Neural cell (in vitro differentiated cells): Measurements from ENCODE around the gene RFC4. TPM values are rescaled to one million over a fixed set of nuclear protein-coding genes. Genes with fewer than 3 reads are reported as not detected.
A peak's percentile ranks its signal among the peaks of the same experiment; 100 is the strongest.
"Not testable (repeated sequence)": the region's sequence is repeated elsewhere in the genome, so short reads cannot be mapped to it uniquely, and the experiment has no call there.

ENCODE experiments used
- H2AFZ ChIP-seq: fragments of 200-600, 300-800 bp; sonication (generic), shearing (Covaris generic); 2 replicates; pipeline ENCODE4 v1.6.0; 2014; ENCODE audit warnings: low read depth, mild to moderate bottlenecking, antibody characterized with exemption, low read length, moderate library complexity
- H3F3A ChIP-seq: fragments of 200-600 bp; shearing (Covaris generic); 2 replicates; pipeline ENCODE4 v1.6.1; 2016; ENCODE audit warnings: mild to moderate bottlenecking, moderate library complexity, mixed read lengths, antibody characterized with exemption, low read length; ENCODE audit not compliant: insufficient read depth, poor library complexity, severe bottlenecking
- H3K27ac ChIP-seq: fragments of 200-600, 300-800 bp; sonication (generic), shearing (Covaris generic); 2 replicates; pipeline ENCODE4 v1.5.1; 2014; ENCODE audit warnings: mild to moderate bottlenecking, low read length, moderate library complexity
- H3K27me3 ChIP-seq: fragments of 300-800, 200-600 bp; sonication (generic), shearing (Covaris generic); 2 replicates; pipeline ENCODE4 v1.6.0; 2014; ENCODE audit warnings: mild to moderate bottlenecking, low read depth, low read length, moderate library complexity; ENCODE audit not compliant: insufficient read depth
- H3K36me3 ChIP-seq: fragments of 300-800, 200-600 bp; sonication (generic), shearing (Covaris generic); 2 replicates; pipeline ENCODE4 v1.5.1; 2014; ENCODE audit warnings: mild to moderate bottlenecking, antibody characterized with exemption, low read length, moderate library complexity; ENCODE audit not compliant: insufficient read depth
- H3K4me2 ChIP-seq: fragments of 300-800, 200-600 bp; sonication (generic), shearing (Covaris generic); 2 replicates; pipeline ENCODE4 v1.6.0; 2014; ENCODE audit warnings: mild to moderate bottlenecking, low read length
- H3K4me3 ChIP-seq: fragments of 300-800, 200-600 bp; sonication (generic), shearing (Covaris generic); 2 replicates; pipeline ENCODE4 v1.5.1; 2014; ENCODE audit warnings: mild to moderate bottlenecking, low read length, moderate library complexity
- H3K79me2 ChIP-seq: fragments of 200-600 bp; shearing (Covaris generic); replicated peaks from 2 replicates; pipeline ENCODE4 v1.6.0; 2014; ENCODE audit warnings: mild to moderate bottlenecking, low read length, moderate library complexity; ENCODE audit not compliant: insufficient read depth
- H3K9ac ChIP-seq: fragments of 300-800, 200-600 bp; sonication (generic), shearing (Covaris generic); 2 replicates; pipeline ENCODE4 v1.6.1; 2016; ENCODE audit warnings: mild to moderate bottlenecking, low read length, mixed read lengths
- H3K9me2 ChIP-seq: fragments of 200-600 bp; shearing (Covaris generic); 2 replicates; pipeline ENCODE4 v1.6.1; 2016; ENCODE audit warnings: mild to moderate bottlenecking, low read length, mixed read lengths; ENCODE audit not compliant: insufficient read depth
- H3K9me3 ChIP-seq: fragments of 200-600, 300-800 bp; sonication (generic), shearing (Covaris generic); 2 replicates; pipeline ENCODE4 v1.6.1; 2016; ENCODE audit warnings: mild to moderate bottlenecking, mixed run types, low read length, moderate library complexity, mixed read lengths
- H4K20me1 ChIP-seq: fragments of 200-600 bp; shearing (Covaris generic); 2 replicates; pipeline ENCODE4 v1.6.1; 2016; ENCODE audit warnings: mild to moderate bottlenecking, mixed run types; ENCODE audit not compliant: insufficient read depth
- CTCF ChIP-seq: fragments of 450-650 bp; IDR thresholded peaks from 2 replicates; pipeline ENCODE4 v1.5.1; 2014; ENCODE audit warnings: antibody characterized with exemption, mild to moderate bottlenecking, moderate library complexity; ENCODE audit not compliant: poor library complexity, severe bottlenecking
- EP300 ChIP-seq: fragments of 450-650 bp; conservative IDR thresholded peaks from 2 replicates; pipeline ENCODE4 v1.6.1; 2014; ENCODE audit warnings: antibody characterized with exemption, mild to moderate bottlenecking, moderate library complexity; ENCODE audit not compliant: poor library complexity, severe bottlenecking
- EZH2 ChIP-seq: fragments of 200-600, 300-800 bp; shearing (Covaris generic), sonication (generic); IDR thresholded peaks from 2 replicates; pipeline ENCODE4 v1.6.1; 2014; ENCODE audit warnings: antibody characterized with exemption, low read length, borderline replicate concordance, mild to moderate bottlenecking; ENCODE audit not compliant: insufficient read depth, poor library complexity, severe bottlenecking
- MXI1 ChIP-seq: fragments of 450-650 bp; conservative IDR thresholded peaks from 2 replicates; pipeline ENCODE4 v1.6.1; 2014; ENCODE audit warnings: antibody characterized with exemption, mild to moderate bottlenecking; ENCODE audit not compliant: poor library complexity, severe bottlenecking
- POLR2AphosphoS5 ChIP-seq: IDR thresholded peaks from 2 replicates; pipeline ENCODE4 v1.6.1; 2012
- RAD21 ChIP-seq: fragments of 450-650 bp; conservative IDR thresholded peaks from 2 replicates; pipeline ENCODE4 v1.6.1; 2014; ENCODE audit warnings: antibody characterized with exemption, mild to moderate bottlenecking, moderate library complexity
- REST ChIP-seq: IDR thresholded peaks from 2 replicates; pipeline ENCODE4 v1.6.1; 2012; ENCODE audit warnings: borderline replicate concordance
- SMC3 ChIP-seq: fragments of 450-650 bp; conservative IDR thresholded peaks from 2 replicates; pipeline ENCODE4 v1.6.1; 2014; ENCODE audit warnings: antibody characterized with exemption, mild to moderate bottlenecking, moderate library complexity; ENCODE audit not compliant: poor library complexity
- TAF1 ChIP-seq: IDR thresholded peaks from 2 replicates; pipeline ENCODE4 v1.6.1; 2012; ENCODE audit warnings: low read depth
- polyA plus RNA-seq: library from polyadenylated mRNA; depleted of rRNA; stranded (reverse); fragments of >200 nt; gene quantifications from 2 replicates; pipeline ENCODE4 v1.2.3, GENCODE V29; 2014

Gene RFC4
- polyA plus RNA-seq, 1 donor from 2014 or later = 85.2 TPM

- H3K79me2 ChIP-seq = no peaks in the 10 kb centered on the region
- no peaks in the 10 kb centered on the region for H3K9me2 ChIP-seq
- H3K36me3 ChIP-seq = no peaks in the 10 kb centered on the region
- no peaks in the 10 kb centered on the region for H3K9me3 ChIP-seq
- no peak overlapping the region for H3K4me2 ChIP-seq
- H4K20me1 ChIP-seq = no peaks in the 10 kb centered on the region
- TF ChIP-seq EZH2 (no peak), REST (no peak), TAF1 (no peak)
- H3K27ac ChIP-seq = no peak overlapping the region
- H3K4me3 ChIP-seq = no peak overlapping the region
- H2AFZ ChIP-seq = no peak overlapping the region
- H3K9ac ChIP-seq = no peak overlapping the region
- H3K27me3 ChIP-seq = no peaks in the 10 kb centered on the region
- H3F3A ChIP-seq = no peaks in the 10 kb centered on the region
These were observed 7.8 kb upstream of the RFC4 start for GRCh38 chr3:186814100-186814499.

GRCh38 chr3:186811313-186811712 is 5.0 kb upstream of the RFC4 start:
- not testable (repeated sequence) for H2AFZ ChIP-seq, H3K4me3 ChIP-seq, H4K20me1 ChIP-seq, H3F3A ChIP-seq, H3K27me3 ChIP-seq, H3K4me2 ChIP-seq, H3K79me2 ChIP-seq, H3K36me3 ChIP-seq, H3K9me3 ChIP-seq, H3K9ac ChIP-seq, H3K27ac ChIP-seq, H3K9me2 ChIP-seq

- Histone ChIP-seq H3K27me3 (no peaks in the 10 kb centered on the region), H3F3A (no peaks in the 10 kb centered on the region), H3K36me3 (no peaks in the 10 kb centered on the region), H3K9ac (no peak overlapping the region), H2AFZ (no peak overlapping the region), H3K27ac (no peak overlapping the region), H4K20me1 (no peaks in the 10 kb centered on the region), H3K4me2 (no peak overlapping the region), H3K4me3 (no peak overlapping the region), H3K79me2 (peaks cover 6% of the 10 kb centered on the region), H3K9me2 (no peaks in the 10 kb centered on the region), H3K9me3 (no peaks in the 10 kb centered on the region)
- TF ChIP-seq TAF1 = no peak
- no peak for TF ChIP-seq SMC3
These were observed 4.2 kb upstream of the RFC4 start for GRCh38 chr3:186810336-186810996.

- Histone ChIP-seq H3K4me3 (peak overlapping the region; percentile 81), H3K27me3 (no peaks in the 10 kb centered on the region), H3K9me2 (no peaks in the 10 kb centered on the region), H3K79me2 (peaks cover 14% of the 10 kb centered on the region), H3F3A (no peaks in the 10 kb centered on the region), H3K9ac (peak overlapping the region; percentile 89), H3K9me3 (no peaks in the 10 kb centered on the region), H3K36me3 (no peaks in the 10 kb centered on the region), H4K20me1 (no peaks in the 10 kb centered on the region), H3K4me2 (peak overlapping the region; percentile 56), H2AFZ (peak overlapping the region; percentile 77), H3K27ac (peak overlapping the region; percentile 87)
- no peak for TF ChIP-seq EZH2
- no peak for TF ChIP-seq POLR2AphosphoS5
- TF ChIP-seq RAD21 = no peak
- no peak for TF ChIP-seq TAF1
- no peak for TF ChIP-seq EP300
- TF ChIP-seq REST = no peak
- TF ChIP-seq SMC3 = no peak
- no peak for TF ChIP-seq CTCF
- no peak for TF ChIP-seq MXI1
These were observed 949 bp upstream of the RFC4 start for GRCh38 chr3:186807231-186807630.
